Amniotic stem cell (primary cell): ENCODE measurements around the gene ABCD2.
"Not testable (repeated sequence)": the region's sequence is repeated elsewhere in the genome, so short reads cannot be mapped to it uniquely, and the experiment has no call there.

Experiments used
- DNase-seq: peaks from one replicate; lab custom pipeline; 2025; lab: John Stamatoyannopoulos, UW

ABCD2 gene

GRCh38 chr12:39612250-39612649 is 7.4 kb downstream of the ABCD2 start:
- DNase-seq, result no peak

- DNase-seq, result no peak
Observed at GRCh38 chr12:39611818-39612217, 7.8 kb downstream of the ABCD2 start.

GRCh38 chr12:39610436-39611025 is 9.1 kb downstream of the ABCD2 start:
- no peak for DNase-seq

- DNase-seq, result no peak
Observed at GRCh38 chr12:39606712-39607423, 12.7 kb downstream of the ABCD2 start.

GRCh38 chr12:39605996-39606395 is 13.6 kb downstream of the ABCD2 start:
- no peak for DNase-seq

- DNase-seq, result no peak
Observed at GRCh38 chr12:39605501-39605900, 14.1 kb downstream of the ABCD2 start.

- no peak for DNase-seq
Observed at GRCh38 chr12:39603065-39603464, 16.5 kb downstream of the ABCD2 start.

GRCh38 chr12:39601951-39602350 is 17.7 kb downstream of the ABCD2 start:
- DNase-seq, result not testable (repeated sequence)

GRCh38 chr12:39595928-39596327 is 23.7 kb downstream of the ABCD2 start:
- DNase-seq, result no peak

- DNase-seq, result no peak
Observed at GRCh38 chr12:39592295-39592694, 27.3 kb downstream of the ABCD2 start.

- no peak for DNase-seq
Observed at GRCh38 chr12:39588348-39588747, 31.3 kb downstream of the ABCD2 start.

GRCh38 chr12:39587225-39587624 is 32.4 kb downstream of the ABCD2 start:
- no peak for DNase-seq

GRCh38 chr12:39586816-39587215 is 32.8 kb downstream of the ABCD2 start:
- DNase-seq, result no peak

GRCh38 chr12:39581592-39581991 is 38.0 kb downstream of the ABCD2 start:
- DNase-seq, result no peak

- DNase-seq, result no peak
Observed at GRCh38 chr12:39575498-39575875, 44.1 kb downstream of the ABCD2 start.

- no peak for DNase-seq
Observed at GRCh38 chr12:39574785-39575497, 44.7 kb downstream of the ABCD2 start.

- DNase-seq, result no peak
Observed at GRCh38 chr12:39574378-39574777, 45.2 kb downstream of the ABCD2 start.

- no peak for DNase-seq
Observed at GRCh38 chr12:39573971-39574370, 45.6 kb downstream of the ABCD2 start.

GRCh38 chr12:39572551-39572950 is 47.1 kb downstream of the ABCD2 start:
- DNase-seq, result no peak

- DNase-seq, result no peak
Observed at GRCh38 chr12:39571351-39571750, 48.3 kb downstream of the ABCD2 start.

- DNase-seq, result no peak
Observed at GRCh38 chr12:39553476-39553875, 66.1 kb downstream of the ABCD2 start.

- not testable (repeated sequence) for DNase-seq
Observed at GRCh38 chr12:39544211-39544610, 75.4 kb downstream of the ABCD2 start.

GRCh38 chr12:39541471-39541870 is 78.1 kb downstream of the ABCD2 start:
- no peak for DNase-seq
